Adrenal gland (tissue), 12 donors: Measurements from ENCODE around the gene THBS2. TPM values are rescaled to one million over a fixed set of nuclear protein-coding genes. Genes with fewer than 3 reads are reported as not detected.

Experiments used
- DNase-seq, 7 donors: peaks; one replicate each; pipeline ENCODE4 v3.0.0-alpha.2; 2019 to 2020
- H3K27ac ChIP-seq, 5 donors: fragments of 200-600 bp; sonication (generic) in 4 of 5; 1 replicate in 3 of 5; 2 replicates in 2 of 5; pipeline versions ENCODE4 v1.5.1 to v1.8.0; 2016 to 2020; ENCODE audit warnings: mild to moderate bottlenecking in 1 of 5
- H3K27me3 ChIP-seq: fragments of 200-600 bp; 2 replicates; pipeline ENCODE4 v1.8.0; 2021
- H3K36me3 ChIP-seq, 2 donors: fragments of 200-600 bp; replicated peaks in 1 of 2; 1 replicate in 1 of 2; 2 replicates in 1 of 2; pipeline versions ENCODE4 v1.5.1 to v1.8.0; 2018 to 2022
- H3K4me1 ChIP-seq, 2 donors: fragments of 200-600 bp; replicated peaks in 1 of 2; 1 replicate in 1 of 2; 2 replicates in 1 of 2; pipeline versions ENCODE4 v1.5.1 to v1.8.0; 2018 to 2021
- H3K4me3 ChIP-seq, 4 donors: fragments of 200-600 bp; sonication (generic) in 3 of 4; one replicate each; pipeline ENCODE4 v1.5.1; 2016 to 2018
- H3K9me3 ChIP-seq, 3 donors: fragments of 200-600 bp; sonication (generic) in 1 of 3; replicated peaks in 1 of 3; 1 replicate in 2 of 3; 2 replicates in 1 of 3; pipeline versions ENCODE4 v1.5.1 to v1.8.0; 2016 to 2021
- POLR2A ChIP-seq, 2 donors: fragments of 450-650 bp; IDR thresholded peaks; one replicate each; pipeline ENCODE4 v1.6.1; 2017; ENCODE audit warnings: antibody characterized with exemption in 2 of 2, mild to moderate bottlenecking in 2 of 2, moderate library complexity in 1 of 2
- WGBS, 4 donors: extraction: QIAGEN DNeasy Blood & Tissue Kit in 2 of 4; methylation state at CpG; one replicate each; pipeline versions ENCODE4 v1.1.5 to v1.1.7; 2013 to 2017; 5-methylcytosine and 5-hydroxymethylcytosine counted together
- intact Hi-C, 2 donors: fragments of 100-400 bp; cut with DNase I; formaldehyde crosslinking; loops; one replicate each; pipeline versions ENCODE4 v1.14.1 to v1.15.0; 2022 to 2023
- polyA plus RNA-seq, 3 donors: library from polyadenylated mRNA; stranded (reverse); fragments of 200-250 nt in 2 of 3; fragments of 350-450 nt in 1 of 3; fragmentation: Illumina TruSeq in 1 of 3; extraction: RNeasy Lipid Tissue Mini Kit (QIAGEN cat#74804) in 1 of 3; gene quantifications; one replicate each; pipeline ENCODE4 v1.2.3, GENCODE V29; 2013 to 2014
- total RNA-seq, 9 donors: library from RNA; depleted of rRNA in 4 of 9; stranded (reverse); fragments of >200 nt in 4 of 9; fragments of 120-200 nt in 1 of 9; fragmentation: NEBNext Ultra II Directional in 1 of 9; extraction: Animal tissue kit (Norgen Biotek cat#: 25700) in 1 of 9; gene quantifications; one replicate each; pipeline versions ENCODE4 v1.1.0 to v1.2.4, GENCODE V29; 2013 to 2023
- TF ChIP-seq, protein P1 (sequence below), 6 experiments: fragments of 450-650 bp in 4 of 6; fragments of 200-600 bp in 2 of 6; sonication (generic) in 1 of 6; IDR thresholded peaks; 1 replicate in 5 of 6; 2 replicates in 1 of 6; pipeline versions ENCODE4 v1.5.1 to v1.8.0; 2016 to 2021; ENCODE audit warnings: antibody characterized with exemption in 6 of 6, mild to moderate bottlenecking in 2 of 6, moderate library complexity in 1 of 6
- donor health status: healthy with polysubstance abuse.
- donor health status: Bipolar disorder and iron deficiency.
- donor health status: DM: yes; HTN: yes; CAD: no.
- donor health status: DM: no; HTN: no; CAD: no.
- donor health status: DM: no; HTN: no; CAD: no.
- donor health status: DM: yes; HTN: yes; CAD: no.

The THBS2 gene
- total and polyA plus RNA-seq, 12 donors = 5.6 to 72.7 (median 14.8) TPM

DNA sequence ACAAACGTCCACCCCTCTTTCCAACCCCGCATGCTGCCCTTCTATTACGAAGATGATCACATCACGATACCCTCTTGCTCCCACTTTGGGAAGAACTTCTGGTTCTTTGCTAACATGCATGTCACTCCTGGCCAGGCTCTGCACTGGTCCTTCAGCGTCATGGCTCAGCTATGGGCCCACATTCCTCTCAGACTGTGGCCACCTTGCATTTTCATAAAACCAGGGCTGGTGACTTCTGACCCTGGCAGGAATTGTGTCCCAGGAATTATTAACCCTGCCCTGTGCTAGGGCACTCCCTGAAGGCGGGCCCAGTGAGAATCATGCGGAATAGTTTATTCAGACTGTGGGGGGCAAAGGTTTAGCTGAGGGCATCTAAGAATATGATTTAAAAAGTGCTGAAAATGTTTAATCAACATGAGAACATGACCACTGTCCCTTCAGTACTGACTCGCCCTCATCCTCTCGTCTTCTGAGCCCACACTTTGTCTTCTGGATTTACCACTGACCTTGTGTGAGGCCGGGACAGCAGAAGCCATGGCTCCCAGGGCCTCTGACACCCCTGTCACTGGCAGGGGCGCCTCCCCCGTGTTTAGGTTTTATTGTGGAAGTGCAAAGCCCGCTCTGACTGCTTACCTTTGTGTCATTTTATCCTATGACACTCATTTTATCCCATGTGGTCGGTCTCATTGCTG, 38.1 kb upstream of the THBS2 start:
- no peak for DNase-seq
- 82 to 85% (median 83%) methylated on average over 13 to 14 of the region's 14 CpGs for WGBS, 4 donors
- H3K4me1 ChIP-seq = peaks cover 0 to 8% of the 10 kb centered on the region in 2 donors
- H3K4me3 ChIP-seq = no peak overlapping the region
- TF ChIP-seq, protein P1, sequence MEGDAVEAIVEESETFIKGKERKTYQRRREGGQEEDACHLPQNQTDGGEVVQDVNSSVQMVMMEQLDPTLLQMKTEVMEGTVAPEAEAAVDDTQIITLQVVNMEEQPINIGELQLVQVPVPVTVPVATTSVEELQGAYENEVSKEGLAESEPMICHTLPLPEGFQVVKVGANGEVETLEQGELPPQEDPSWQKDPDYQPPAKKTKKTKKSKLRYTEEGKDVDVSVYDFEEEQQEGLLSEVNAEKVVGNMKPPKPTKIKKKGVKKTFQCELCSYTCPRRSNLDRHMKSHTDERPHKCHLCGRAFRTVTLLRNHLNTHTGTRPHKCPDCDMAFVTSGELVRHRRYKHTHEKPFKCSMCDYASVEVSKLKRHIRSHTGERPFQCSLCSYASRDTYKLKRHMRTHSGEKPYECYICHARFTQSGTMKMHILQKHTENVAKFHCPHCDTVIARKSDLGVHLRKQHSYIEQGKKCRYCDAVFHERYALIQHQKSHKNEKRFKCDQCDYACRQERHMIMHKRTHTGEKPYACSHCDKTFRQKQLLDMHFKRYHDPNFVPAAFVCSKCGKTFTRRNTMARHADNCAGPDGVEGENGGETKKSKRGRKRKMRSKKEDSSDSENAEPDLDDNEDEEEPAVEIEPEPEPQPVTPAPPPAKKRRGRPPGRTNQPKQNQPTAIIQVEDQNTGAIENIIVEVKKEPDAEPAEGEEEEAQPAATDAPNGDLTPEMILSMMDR (IDR thresholded peaks at IDR 0.05) = no peak
- no peak for TF ChIP-seq POLR2A (IDR thresholded peaks at IDR 0.05)
- intact Hi-C loops = no loop called here
- H3K9me3 ChIP-seq = no peaks in the 10 kb centered on the region
- no peaks in the 10 kb centered on the region for H3K27me3 ChIP-seq
- no peaks in the 10 kb centered on the region for H3K36me3 ChIP-seq
- peak overlapping the region in 4 of 5 donors; percentile 57 to 83 (median 64) for H3K27ac ChIP-seq

DNA sequence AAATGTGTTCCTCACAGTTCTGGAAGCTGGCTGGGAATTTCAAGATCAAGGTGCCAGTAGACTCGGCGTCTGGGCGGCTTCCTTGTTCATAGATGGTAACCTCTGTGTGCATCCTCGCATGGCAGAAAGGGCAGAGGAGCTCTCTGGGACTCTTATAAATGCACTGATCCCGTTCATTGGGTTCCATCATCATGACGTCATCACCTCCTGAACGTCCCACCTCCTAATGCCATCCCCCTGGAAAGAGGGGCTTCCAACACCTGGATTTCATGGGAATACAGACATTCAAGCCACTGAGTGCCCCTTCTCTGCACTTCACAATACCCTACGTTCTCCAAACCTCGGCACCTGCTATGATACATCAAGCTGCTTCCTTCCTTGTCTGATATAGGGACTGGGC, 37.5 kb upstream of the THBS2 start:
- TF ChIP-seq POLR2A (IDR thresholded peaks at IDR 0.05) = no peak
- TF ChIP-seq, protein P1 (IDR thresholded peaks at IDR 0.05) = no peak
- no peak for DNase-seq
- intact Hi-C loops = no loop called here
- Histone ChIP-seq H3K27me3 (no peaks in the 10 kb centered on the region), H3K36me3 (no peaks in the 10 kb centered on the region), H3K27ac (no peak overlapping the region), H3K4me3 (no peak overlapping the region), H3K4me1 (peaks cover 0 to 8% of the 10 kb centered on the region in 2 donors), H3K9me3 (no peaks in the 10 kb centered on the region)
- WGBS, 4 donors = 83 to 94% (median 92%) methylated on average over 7 to 9 of the region's 9 CpGs

DNA sequence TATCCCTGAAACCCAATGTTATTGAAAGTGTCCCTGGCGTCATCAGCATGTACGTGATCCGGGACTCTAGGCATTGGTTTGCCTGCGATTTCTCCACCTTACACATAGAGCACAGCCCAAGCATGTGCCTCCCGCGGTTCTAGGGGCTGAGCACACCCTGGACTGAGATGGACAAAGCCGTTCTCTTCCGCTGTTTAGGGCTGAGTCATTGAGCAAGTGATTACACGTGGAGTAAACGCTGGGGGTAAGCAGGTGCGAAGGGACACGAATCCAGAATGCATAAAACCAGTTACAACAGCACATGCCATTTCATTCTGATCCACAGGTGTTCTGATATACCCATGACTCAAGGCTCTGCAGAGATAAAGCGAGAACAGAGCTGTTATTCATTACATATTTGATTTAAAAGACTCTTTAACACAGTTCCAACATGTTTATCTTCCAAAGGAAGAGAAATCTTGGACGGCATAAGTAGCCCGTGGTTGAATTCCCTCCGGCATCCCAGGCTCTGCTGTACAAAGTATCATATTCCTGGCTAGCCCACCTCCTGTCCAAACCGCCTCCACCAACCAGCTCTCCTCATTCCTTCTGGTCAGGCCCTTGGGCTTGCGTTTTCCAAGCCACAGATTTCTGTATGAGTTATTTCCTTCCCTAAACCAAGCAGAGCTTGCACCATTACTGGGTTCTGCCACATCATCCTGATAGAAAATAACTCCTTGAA, 36.1 kb upstream of the THBS2 start:
- H3K9me3 ChIP-seq = no peaks in the 10 kb centered on the region
- TF ChIP-seq POLR2A (IDR thresholded peaks at IDR 0.05) = no peak
- TF ChIP-seq, protein P1 (IDR thresholded peaks at IDR 0.05) = no peak
- no peak overlapping the region for H3K4me3 ChIP-seq
- WGBS, 4 donors = 81 to 87% (median 86%) methylated on average over 18 of the region's 18 CpGs
- intact Hi-C loops = no loop called here
- DNase-seq = no peak
- H3K36me3 ChIP-seq = no peaks in the 10 kb centered on the region
- H3K4me1 ChIP-seq = peaks cover 0 to 8% of the 10 kb centered on the region in 2 donors
- H3K27me3 ChIP-seq = no peaks in the 10 kb centered on the region
- no peak overlapping the region for H3K27ac ChIP-seq

DNA sequence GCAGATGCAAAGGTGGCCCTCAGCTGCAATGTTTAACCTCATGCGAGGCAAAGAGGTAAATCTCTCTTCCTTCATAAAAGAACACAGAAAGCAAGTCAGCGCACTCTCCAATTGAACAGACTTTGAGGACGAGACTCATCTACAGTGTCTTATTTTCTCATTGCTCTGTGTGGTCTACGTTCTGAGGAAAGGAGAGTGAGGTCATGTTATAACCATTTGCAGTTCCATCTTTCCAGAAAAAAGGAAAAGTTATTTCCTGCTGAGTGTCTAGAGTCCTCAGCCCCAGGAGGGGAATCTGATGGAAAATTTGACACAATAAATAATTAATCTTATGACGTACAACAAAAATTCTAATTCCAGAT, 35.6 kb upstream of the THBS2 start:
- no peak for DNase-seq
- H3K27me3 ChIP-seq = no peaks in the 10 kb centered on the region
- WGBS, 4 donors = 82 to 91% (median 87%) methylated on average over 5 of the region's 5 CpGs
- H3K4me1 ChIP-seq = peaks cover 0 to 8% of the 10 kb centered on the region in 2 donors
- TF ChIP-seq, protein P1 (IDR thresholded peaks at IDR 0.05) = no peak
- no peak for TF ChIP-seq POLR2A (IDR thresholded peaks at IDR 0.05)
- no peak overlapping the region for H3K27ac ChIP-seq
- no peaks in the 10 kb centered on the region for H3K9me3 ChIP-seq
- intact Hi-C loops = no loop called here
- no peak overlapping the region for H3K4me3 ChIP-seq
- no peaks in the 10 kb centered on the region for H3K36me3 ChIP-seq
